ENCODE results near the gene GCC2.
"Not testable (repeated sequence)": the region's sequence is repeated elsewhere in the genome, so short reads cannot be mapped to it uniquely, and the experiment has no call there.

The GCC2 gene

GRCh38 chr2:108514478-108514877 lies 65.5 kb downstream of the GCC2 start:
- in situ Hi-C loops (cut with HindIII; ENCODE audit: low sequenced_read_pairs) = not testable (repeated sequence)

- in situ Hi-C loops (cut with HindIII; ENCODE audit: low sequenced_read_pairs) = not testable (repeated sequence)
These were observed 75.7 kb downstream of the GCC2 start for GRCh38 chr2:108524688-108525087.

GRCh38 chr2:108525258-108525657 lies 76.3 kb downstream of the GCC2 start:
- in situ Hi-C loops (cut with HindIII; ENCODE audit: low sequenced_read_pairs) = not testable (repeated sequence)

- in situ Hi-C loops (cut with HindIII; ENCODE audit: low sequenced_read_pairs) = no loop called here
These were observed 82.7 kb downstream of the GCC2 start for GRCh38 chr2:108531674-108532055.

GRCh38 chr2:108533832-108534583 lies 85.0 kb downstream of the GCC2 start, which contains the start of gene LIMS1:
Gene LIMS1, plus strand, starts transcription at chr2:108534470. Its CDS starts 93 bp downstream, at chr2:108534563.
- in situ Hi-C loops (cut with HindIII; ENCODE audit: low sequenced_read_pairs) = no loop called here

- in situ Hi-C loops (cut with HindIII; ENCODE audit: low sequenced_read_pairs) = no loop called here
These were observed 85.8 kb downstream of the GCC2 start for GRCh38 chr2:108534584-108535356.

GRCh38 chr2:108535357-108535631 lies 86.3 kb downstream of the GCC2 start:
- in situ Hi-C loops (cut with HindIII; ENCODE audit: low sequenced_read_pairs) = no loop called here

GRCh38 chr2:108536133-108536780 lies 87.3 kb downstream of the GCC2 start:
- in situ Hi-C loops (cut with HindIII; ENCODE audit: low sequenced_read_pairs) = no loop called here

GRCh38 chr2:108536911-108537310 lies 87.9 kb downstream of the GCC2 start:
- in situ Hi-C loops (cut with HindIII; ENCODE audit: low sequenced_read_pairs) = no loop called here

GRCh38 chr2:108538000-108538625 lies 89.1 kb downstream of the GCC2 start:
- in situ Hi-C loops (cut with HindIII; ENCODE audit: low sequenced_read_pairs) = no loop called here

- in situ Hi-C loops (cut with HindIII; ENCODE audit: low sequenced_read_pairs) = no loop called here
These were observed 92.4 kb downstream of the GCC2 start for GRCh38 chr2:108541451-108541850.

GRCh38 chr2:108542071-108542470 lies 93.1 kb downstream of the GCC2 start:
- in situ Hi-C loops (cut with HindIII; ENCODE audit: low sequenced_read_pairs) = no loop called here

GRCh38 chr2:108547606-108548005 lies 98.6 kb downstream of the GCC2 start:
- in situ Hi-C loops (cut with HindIII; ENCODE audit: low sequenced_read_pairs) = no loop called here

- in situ Hi-C loops (cut with HindIII; ENCODE audit: low sequenced_read_pairs) = no loop called here
These were observed 99.4 kb downstream of the GCC2 start for GRCh38 chr2:108548208-108549003.

GRCh38 chr2:108552566-108552965 lies 103.6 kb downstream of the GCC2 start:
- in situ Hi-C loops (cut with HindIII; ENCODE audit: low sequenced_read_pairs) = no loop called here

GRCh38 chr2:108553209-108553919 lies 104.4 kb downstream of the GCC2 start:
- in situ Hi-C loops (cut with HindIII; ENCODE audit: low sequenced_read_pairs) = no loop called here

GRCh38 chr2:108554528-108554927 lies 105.5 kb downstream of the GCC2 start:
- in situ Hi-C loops (cut with HindIII; ENCODE audit: low sequenced_read_pairs) = no loop called here

- in situ Hi-C loops (cut with HindIII; ENCODE audit: low sequenced_read_pairs) = no loop called here
These were observed 106.6 kb downstream of the GCC2 start for GRCh38 chr2:108555572-108555971.

GRCh38 chr2:108556581-108556980 lies 107.6 kb downstream of the GCC2 start:
- in situ Hi-C loops (cut with HindIII; ENCODE audit: low sequenced_read_pairs) = not testable (repeated sequence)

Measured in DLD1 (cell line).